Measurements from ENCODE around the gene ZFR2. TPM values are rescaled to one million over a fixed set of nuclear protein-coding genes. Genes with fewer than 3 reads are reported as not detected.
"Not testable (repeated sequence)": the region's sequence is repeated elsewhere in the genome, so short reads cannot be mapped to it uniquely, and the experiment has no call there.

Gene ZFR2
- total RNA-seq, 1 donor from 2014 or later, result not detected

DNA sequence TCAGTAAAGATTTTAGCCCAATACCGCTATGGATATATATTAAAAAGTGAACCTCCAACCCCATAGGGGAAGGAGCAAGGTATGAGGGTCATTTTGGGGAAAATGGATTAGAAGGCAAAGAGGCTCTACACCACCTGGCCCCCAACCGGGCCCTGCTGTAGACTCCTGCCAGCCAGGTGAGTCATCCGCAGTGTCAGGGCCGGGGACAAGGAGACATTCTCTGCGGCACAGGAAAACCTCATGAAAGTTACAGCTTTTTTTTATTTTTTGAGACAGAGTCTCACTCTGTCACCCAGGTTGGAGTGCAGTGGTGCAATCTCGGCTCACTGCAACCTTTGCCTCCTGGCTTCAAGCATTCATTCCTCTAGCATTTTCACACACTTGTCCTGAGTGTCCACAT, 32.0 kb downstream of the ZFR2 start:
- no peak for DNase-seq

DNA sequence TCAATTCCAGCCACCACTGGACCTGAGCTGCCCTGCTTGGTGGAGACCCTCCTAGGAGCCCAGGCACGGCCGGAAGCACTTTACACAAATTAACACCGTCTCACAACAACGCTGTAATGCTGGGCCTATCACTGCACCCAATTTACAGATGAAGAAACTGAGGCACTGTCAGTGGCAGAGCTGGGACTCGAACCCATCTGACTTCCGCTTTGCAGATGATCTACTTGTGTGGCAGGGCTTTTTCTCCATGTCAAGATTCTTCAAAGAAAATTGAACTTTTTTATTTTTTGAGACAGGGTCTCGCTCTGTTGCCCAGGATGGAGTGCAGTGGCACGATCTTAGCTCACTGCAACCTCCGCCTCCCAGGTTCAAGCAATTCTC, 33.8 kb downstream of the ZFR2 start:
- no peak for DNase-seq

DNA sequence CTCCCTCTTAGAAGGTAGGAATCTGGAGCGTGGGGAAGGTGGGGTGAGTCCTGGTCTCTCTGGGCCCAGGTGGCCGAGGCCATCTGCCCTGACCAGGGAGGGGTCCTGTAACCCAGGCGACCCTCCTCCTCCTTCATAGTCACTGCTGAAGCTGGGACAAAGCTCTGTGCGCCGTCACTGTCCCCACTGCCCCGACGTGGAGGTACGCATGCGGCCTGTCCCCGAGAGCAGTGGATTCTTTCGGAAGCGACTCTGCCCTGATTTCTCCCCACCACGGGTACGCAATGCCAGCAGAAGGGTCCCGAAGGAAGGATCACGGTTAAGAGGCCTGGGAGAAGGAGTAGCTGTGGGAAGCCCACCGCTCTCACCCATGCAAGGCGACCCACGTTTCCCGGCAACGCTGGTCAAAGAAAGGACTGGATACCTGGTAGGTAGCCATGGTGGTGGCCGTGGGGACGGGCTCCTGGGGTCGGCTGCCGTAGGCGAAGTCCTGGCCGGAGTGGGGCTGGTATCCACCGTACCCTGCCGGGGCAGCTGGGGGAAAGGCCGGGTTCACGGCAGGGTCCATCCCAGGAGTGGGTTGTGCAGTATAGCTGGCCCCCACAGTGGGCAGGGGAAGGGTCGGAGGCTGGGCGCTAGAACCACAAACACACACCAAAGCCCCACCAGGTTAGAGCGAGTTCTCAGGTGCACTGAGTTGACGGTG, 34.3 kb downstream of the ZFR2 start:
- DNase-seq, result no peak

DNA sequence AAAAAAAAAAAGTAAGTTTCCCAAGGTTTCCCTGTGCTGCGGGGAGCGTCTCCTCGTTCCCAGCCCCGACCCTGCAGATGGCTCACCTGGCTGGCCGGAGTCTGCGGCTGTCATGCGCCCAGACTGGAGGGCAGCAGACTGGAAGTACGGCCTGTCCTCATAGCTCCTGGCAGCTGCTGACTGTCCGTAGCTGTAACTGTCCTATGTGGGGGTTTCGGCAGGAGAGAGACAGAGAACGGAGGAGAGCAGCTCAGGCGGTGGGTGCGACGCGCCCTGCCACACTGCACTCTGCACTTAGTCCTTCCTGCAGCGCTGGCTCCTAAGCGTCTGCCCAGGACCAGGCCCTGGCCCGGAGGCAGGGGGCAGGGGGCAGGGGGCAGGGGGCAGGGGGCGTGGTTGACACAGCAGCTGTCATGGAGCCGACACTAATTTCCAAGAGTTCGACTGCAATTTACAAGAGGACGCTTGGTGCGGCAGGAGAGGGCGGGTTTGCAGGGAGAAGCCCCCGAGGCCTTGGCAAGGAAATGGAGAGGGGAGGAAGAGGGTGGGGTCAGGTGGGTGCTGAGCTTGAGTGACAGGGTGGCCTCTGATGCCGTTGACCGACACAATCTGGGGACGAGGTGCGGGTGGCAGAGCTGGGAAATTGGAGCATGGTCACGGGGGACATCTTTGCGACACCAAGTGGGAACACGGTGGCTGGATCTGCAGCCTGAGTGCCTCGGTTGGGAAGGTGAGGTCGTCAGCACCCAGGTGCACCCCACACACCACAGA, 35.1 kb downstream of the ZFR2 start:
- no peak for DNase-seq

DNA sequence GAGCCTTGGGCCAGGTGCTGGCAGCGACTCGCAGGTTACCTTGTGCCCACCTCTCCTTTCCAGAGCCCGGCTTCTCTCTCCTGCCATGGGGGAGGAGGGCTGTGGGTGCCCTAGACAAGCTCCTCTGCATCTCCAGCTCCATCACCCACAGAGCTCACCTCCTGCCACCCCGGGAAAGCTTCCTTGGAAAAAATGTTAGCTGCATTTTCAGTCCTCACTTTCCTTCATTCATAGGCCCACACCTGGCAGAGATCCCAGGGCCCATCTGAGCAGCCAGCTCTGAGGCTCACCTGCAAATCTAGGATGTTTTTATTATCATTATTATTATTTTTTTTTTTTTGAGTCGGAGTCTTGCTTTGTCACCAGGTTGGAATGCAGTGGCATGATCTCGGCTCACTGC, 36.8 kb downstream of the ZFR2 start:
- DNase-seq, result no peak

DNA sequence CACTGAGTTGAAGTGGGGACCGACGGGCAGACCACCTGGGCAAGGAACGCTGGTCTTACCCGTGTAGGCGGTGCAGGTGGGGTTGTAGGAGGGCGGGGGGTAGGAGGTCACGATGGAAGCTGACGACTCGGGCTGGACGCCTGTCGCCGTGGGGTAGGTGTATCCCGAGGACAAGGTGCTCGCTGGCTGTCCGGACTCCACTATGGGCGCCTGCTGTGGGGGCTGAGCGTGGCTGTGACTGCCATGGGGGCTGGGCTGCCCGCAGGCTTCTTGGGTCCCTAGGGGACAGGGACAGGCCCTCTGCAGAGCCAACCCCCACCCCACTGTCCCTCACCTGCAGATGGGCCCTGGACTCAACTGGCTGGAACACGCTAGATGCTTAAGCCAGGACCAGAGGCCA, 37.2 kb downstream of the ZFR2 start:
- DNase-seq, result no peak

DNA sequence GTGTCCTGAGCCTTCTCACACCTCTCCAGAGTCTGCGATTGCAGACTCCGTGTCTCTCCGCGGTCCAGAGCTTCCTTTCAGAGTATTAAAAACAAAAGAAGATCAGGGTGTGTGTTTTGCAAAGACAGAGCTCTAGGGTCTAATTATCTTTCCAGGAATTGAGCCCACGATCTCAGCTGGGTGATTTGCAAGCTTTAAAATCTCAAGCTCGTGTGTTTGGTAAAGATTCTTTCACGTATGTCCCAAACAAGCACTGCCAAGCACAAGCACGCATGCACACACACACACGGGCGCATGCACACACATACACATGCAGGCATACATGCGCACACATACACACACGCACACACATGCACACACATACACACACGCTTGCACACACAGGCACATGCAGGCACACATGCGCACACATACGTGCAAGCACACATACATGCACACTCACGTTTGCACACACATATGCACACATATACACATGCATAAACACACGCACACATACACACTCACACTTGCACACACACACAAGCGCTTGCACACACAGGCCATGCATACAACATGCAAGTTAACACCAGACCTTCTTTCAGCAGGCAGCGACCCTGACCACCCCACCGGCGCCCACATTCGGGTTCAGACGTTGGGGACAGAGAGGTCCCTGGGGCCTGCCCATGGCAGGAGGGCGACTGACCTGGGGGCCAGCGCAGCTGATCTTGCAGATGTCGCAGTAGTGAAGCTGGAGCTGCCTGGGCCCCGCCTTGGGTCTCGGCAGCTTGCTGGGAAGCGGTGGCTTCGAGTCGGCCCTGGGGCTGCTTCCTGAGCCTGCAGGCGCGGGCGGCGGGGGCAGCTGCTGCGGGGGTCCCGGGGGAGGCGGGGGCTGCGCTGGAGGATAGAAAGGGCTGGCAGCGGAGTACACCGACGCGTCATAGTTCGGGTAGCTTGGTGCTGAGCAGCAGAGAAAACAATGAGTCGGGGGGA, 37.9 kb downstream of the ZFR2 start:
- no peak for DNase-seq

DNA sequence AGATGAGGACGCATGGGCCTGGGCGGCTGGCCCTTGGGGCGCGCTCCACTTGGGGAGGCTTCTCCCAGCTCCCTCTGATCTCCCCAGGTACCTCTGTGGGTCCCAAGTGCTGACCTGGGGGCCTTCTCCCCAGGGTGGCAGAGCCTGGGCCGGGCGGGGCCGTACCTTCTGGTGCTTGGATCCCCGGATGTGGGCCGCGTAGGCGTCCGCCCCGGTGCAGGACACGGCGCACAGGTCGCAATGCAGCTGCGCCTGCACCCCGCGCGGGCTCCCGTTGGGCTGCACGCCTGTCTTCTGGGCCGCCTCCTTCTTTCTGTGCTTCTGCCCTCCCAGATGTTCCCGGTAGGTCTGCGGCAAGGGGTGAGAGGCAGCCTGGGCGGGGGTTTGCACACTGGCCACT, 41.5 kb downstream of the ZFR2 start:
- no peak for DNase-seq

DNA sequence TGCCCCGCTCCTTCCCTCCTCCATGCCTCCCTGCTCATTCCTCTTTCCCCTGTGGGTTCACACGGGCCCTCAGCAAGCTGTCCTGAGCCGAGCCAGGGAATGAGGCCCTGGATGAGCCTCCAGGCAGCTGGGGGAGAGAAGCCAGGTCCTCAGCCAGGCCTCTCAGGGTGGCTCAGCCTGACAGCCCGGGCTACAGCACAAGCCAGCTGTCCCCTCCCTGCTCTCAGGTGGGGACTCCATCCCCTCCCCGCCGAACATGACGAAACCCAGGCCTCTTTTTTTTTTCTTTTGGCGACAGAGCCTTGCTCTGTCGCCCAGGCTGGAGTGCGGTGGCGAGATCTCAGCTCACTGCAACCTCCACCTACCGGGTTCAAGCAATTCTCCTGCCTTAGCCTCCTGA, 42.7 kb downstream of the ZFR2 start:
- DNase-seq, result peak; percentile 50

DNA sequence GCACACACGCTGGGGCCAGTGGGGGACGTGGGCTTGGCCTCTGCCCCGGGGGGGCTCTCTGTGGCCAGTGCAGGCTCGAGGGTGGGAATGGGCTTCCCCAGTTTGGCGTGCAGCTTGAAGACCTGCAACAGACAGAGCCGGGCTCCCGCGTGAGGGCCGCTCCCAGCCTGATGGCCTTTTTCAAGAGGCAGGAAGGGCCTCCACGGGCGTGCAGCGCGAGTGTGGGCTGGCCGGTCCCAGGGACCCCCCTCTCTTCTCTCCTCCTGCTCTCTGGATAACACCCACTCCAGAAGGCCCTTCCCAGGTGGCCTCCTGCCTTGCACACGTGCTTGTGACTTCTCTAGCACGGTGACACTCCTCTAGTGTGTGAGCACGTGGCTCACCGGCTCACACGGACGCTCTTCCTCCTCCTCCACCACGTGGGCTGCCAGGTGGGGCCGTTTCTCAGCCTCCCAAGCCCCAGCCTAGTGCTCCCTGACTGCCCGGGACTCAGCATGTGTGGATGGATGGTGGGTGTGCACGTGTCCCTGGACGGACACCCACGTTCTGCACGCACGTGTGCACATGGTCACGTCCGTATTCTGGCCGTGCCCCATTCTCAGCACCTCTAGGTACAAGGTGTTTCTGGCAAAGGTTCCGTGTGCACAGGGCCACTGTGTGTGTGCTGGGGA, 43.4 kb downstream of the ZFR2 start:
- DNase-seq, result no peak

DNA sequence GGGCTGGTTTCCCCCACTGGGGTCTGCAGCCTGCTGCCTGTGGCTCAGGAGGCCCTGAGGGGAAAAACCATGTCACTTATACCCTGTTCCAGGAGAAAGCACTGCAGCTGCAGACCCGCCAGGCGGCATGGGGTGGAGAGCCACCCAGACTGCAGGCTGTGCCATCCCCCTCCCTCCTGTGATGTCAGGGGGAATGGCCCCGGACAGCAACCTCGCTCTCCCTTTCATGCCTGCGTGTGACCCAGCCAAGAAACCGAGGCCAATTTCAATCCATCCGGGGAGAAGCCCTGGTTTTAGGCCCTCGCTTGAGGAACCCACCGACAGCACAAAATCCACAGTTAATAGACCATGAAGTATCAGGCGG, 45.5 kb downstream of the ZFR2 start:
- no peak for DNase-seq

DNA sequence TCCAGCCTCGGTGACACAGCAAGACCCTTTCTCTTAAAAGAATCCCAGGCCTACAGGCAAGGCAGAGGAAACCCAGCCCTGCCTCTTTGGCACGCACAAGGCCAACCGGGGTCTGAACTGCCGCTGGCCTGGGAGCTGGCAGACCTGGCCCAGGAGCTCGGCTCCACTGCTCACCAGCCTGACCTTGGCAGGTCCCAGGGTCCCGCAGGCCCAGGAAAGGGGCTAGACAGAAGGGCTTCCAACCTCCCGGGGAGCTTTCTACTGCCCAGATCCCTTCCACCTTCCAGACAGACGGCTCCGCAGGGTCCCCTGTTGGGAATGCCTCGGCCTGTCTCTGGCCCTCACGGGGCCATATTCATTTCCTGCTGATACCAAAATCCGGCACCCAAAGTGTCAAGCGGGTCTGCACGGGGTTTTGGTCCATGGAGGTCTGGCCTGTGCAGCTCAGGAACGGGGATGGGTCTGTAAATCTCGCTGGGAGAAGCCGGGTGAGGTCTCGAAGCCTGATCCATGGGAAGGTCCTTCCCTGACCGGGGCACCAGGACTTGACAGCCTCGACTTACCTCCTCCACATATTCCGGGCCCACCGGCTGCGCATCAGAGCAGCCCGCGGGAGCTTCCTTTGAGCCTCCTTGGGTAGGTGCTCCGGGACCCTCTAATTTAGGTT, 46.0 kb downstream of the ZFR2 start:
- no peak for DNase-seq

DNA sequence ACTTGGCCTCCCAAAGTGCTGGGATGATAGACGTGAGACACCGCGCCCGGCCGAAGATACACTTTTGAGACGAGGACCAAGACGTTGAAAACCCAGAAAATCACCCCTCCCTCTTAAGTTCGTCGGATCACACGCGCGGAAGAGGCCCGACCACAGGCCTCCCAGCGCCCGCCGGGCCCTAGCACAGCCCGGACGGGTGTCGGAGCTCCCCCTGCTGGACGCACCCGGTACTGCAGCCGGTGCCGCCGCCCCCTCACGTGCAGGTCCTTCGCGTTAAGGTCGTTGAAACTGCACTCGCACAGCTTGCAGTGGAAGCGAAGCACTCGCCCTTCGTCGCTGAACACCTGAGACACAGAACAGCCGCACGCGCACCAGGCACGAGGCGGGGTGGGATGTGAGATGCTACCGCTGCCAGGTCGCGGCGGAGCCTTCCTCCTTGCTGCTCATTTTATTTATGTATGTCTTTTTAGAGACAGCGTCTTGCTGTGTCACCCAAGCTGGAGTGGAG, 46.9 kb downstream of the ZFR2 start:
- peak; percentile 47 for DNase-seq

DNA sequence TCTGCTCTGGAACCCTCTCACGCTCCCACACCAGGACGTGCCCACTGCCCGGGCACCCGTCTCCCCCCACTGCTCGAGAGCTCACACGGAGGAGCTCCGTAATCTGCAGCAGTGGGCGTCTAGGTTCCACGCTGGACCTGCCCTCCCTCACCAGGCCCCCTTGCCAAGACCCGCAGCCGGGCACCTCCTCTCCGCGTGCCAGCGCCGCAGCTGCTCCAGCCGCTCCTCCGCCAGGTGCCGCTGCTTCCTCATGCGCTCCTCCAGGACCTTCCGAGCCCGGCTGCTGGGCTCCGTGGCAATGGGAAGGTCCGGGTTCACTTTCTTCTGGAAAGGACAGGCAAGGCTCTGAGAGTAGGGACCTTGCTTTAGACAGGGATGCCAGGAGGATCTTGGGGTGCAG, 47.7 kb downstream of the ZFR2 start:
- DNase-seq, result no peak

DNA sequence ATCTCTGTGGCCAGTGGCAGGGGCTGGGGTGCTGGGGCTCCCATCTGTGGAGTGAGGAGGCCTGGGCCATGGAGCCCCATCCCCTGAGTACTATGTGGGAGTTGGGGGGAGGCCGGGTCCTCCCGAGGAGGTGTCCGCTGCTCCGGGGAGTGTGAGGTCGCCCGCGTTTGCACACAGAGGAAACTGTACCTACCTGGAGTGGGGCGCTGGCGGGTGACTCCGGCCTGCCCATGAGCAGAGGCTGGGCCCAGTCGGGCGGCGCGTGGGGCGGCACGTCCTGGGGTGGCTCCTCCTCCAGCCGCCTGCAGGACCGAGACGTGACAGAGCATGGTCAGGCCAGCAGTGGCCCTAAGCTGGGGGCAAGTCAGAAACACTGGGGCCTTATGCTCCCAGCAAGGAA, 48.8 kb downstream of the ZFR2 start:
- no peak for DNase-seq

DNA sequence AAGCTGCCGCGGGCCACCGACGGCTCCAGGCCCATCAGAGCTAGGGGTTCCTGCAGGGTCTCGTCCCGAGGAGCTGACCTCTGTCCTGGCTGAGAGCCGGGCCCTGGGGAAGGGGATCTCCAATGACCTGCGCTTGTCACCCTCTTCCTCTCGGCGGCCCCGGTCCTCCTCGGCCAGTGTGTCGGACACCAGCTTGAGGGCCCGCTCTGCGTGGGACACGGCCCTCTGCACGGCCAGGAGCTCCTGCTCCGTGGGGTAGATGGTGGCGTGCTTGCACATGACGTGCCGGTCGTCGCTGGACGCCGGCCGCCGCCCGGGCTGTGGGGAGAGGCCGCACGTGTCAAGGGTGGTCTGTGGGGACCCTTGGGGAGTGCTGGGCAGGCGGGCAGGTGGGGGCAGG, 49.9 kb downstream of the ZFR2 start:
- DNase-seq, result no peak

DNA sequence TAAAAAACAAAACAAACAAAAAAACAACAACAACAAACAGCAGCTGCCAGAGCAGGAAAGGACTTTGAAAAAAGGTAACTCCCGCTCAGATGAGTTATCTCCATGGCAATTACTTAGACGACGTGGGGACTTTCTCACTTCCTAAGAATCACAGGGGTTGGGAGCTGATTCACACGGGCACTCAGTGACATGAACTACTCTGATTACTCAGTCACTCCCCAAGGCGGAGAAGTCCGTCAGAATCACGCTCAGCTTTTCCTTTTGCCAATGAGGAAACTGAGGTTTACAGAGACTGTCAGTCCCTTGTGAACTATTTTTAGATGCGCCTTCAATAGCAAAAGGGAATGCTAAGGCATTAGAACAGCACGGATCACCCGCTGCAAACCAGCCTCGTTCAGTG, 50.4 kb downstream of the ZFR2 start:
- no peak for DNase-seq

DNA sequence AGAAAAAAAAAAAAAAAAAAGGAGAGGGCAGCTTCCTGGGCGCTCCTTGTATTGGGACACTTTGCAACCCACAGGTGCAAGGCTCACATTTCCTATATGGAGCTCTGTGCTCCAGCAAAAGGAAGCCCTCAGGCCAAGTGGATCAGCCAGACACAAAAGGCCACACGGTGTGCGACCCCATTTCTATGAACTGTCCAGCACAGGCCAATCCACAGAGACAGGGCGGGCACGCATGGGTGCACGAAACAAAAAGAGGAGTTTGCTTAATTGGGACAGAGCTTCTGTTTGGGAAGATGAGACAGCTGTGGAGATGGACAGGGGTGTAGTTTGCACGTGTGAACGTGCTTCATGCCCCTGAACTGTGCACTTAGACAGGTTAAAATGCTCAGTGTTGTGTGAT, 51.1 kb downstream of the ZFR2 start:
- DNase-seq, result no peak

DNA sequence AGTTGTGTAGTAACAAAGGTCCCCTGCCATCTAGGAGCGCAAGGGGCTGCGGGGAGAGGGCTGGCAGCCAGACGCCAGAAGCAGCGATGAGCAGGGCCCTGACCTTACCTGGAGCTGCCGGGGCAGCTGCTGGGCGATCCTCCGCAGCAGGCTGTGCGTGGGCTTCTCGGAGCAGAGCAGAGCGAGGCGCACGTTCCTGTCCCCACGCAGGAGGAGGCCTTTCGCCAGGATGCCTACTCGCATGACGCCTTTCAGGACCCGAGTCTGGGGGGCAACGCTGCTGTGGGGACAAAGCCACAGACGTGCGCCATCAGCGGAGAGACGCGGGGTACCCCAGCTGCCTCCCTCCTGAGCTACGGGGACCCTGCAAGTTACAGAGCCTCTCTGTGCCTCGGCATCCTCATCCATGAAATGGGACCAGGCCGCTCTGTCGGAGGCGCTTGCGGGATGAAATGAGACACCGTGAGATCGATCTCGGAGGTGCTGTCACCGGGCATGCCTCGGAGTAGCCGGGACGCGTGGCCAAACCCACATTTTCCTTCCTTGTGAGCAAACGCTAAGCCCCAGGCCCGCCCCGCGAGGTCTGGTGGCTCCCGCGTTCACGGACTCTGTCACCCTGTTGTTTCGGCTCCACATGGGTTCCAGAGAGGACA, 52.1 kb downstream of the ZFR2 start:
- no peak for DNase-seq

DNA sequence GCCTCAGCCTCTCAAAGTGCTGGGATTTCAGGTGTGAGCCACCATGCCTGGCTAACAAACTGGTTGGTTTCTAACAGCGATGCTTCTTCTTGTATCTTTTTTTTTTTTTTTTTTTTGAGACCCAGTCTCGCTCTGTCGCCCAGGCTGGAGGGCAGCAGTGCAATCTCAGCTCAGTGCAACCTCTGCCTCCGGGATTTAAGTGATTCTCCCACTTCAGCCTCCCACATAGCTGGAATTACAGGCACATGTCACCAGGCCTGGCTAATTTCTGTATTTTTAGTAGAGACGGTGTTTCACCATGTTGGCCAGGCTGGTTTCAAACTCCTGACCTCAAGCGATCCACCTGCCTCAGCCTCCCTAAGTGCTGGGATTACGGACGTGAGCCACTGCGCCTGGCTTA, 52.7 kb downstream of the ZFR2 start:
- DNase-seq, result not testable (repeated sequence)

DNA sequence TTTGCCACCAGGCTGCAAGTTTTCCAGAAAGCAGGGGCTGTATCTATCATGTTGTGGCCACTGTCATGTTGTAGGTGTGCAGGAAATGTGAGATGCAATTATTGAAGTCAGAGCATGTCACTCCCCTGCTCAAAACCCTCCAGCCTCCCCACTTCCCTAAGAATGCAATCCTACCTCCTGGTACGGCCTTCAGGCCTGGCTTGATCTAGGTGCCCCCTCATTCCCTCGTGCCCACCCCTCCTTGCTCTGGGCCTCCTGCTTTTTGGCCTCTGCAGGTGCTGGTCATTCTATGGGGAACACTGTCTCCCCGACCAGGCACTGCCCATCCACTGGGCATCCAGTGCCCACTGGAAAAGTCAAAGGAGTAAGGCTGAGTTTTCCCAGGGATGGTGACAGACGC, 54.2 kb downstream of the ZFR2 start:
- no peak for DNase-seq

Measured in tongue (tissue), 2 donors.